HL-60 (cell line): Measurements from ENCODE around the gene WFDC5.

Experiments
- CTCF ChIP-seq: IDR thresholded peaks from one replicate; pipeline ENCODE4 v1.5.1; 2011; ENCODE audit warnings: low read length, control low read depth, inconsistent platforms; ENCODE audit not compliant: insufficient read depth
- POLR2AphosphoS5 ChIP-seq: IDR thresholded peaks from 2 replicates; pipeline ENCODE4 v1.6.1; 2012; ENCODE audit warnings: low read depth

- TF ChIP-seq CTCF (no peak), POLR2AphosphoS5 (no peak)
These were observed 38.8 kb upstream of the WFDC5 start for GRCh38 chr20:45153752-45154151.
